HG02840 (cell line): Measurements from ENCODE around the gene TBC1D5.

Source experiments
- ATAC-seq: cut with Tn5 transposase; IDR thresholded peaks from one replicate; pipeline ENCODE4 v1.9.1; 2021; ENCODE audit warnings: mild to moderate bottlenecking, moderate library complexity, moderate number of reproducible peaks; ENCODE audit not compliant: unreplicated experiment, low FRiP score

TBC1D5 gene

GRCh38 chr3:17322106-17322793, 420.2 kb downstream of the TBC1D5 start:
- no peak for ATAC-seq

GRCh38 chr3:17320266-17320665, 422.2 kb downstream of the TBC1D5 start:
- ATAC-seq, result no peak

- no peak for ATAC-seq
These were observed 426.5 kb downstream of the TBC1D5 start for GRCh38 chr3:17315897-17316296.

GRCh38 chr3:17314171-17314570, 428.3 kb downstream of the TBC1D5 start:
- no peak for ATAC-seq

- ATAC-seq, result no peak
These were observed 428.7 kb downstream of the TBC1D5 start for GRCh38 chr3:17313746-17314145.

- ATAC-seq, result no peak
These were observed 431.4 kb downstream of the TBC1D5 start for GRCh38 chr3:17310983-17311382.

- ATAC-seq, result no peak
These were observed 434.5 kb downstream of the TBC1D5 start for GRCh38 chr3:17307887-17308286.

GRCh38 chr3:17307482-17307881, 434.9 kb downstream of the TBC1D5 start:
- no peak for ATAC-seq

GRCh38 chr3:17304969-17305368, 437.5 kb downstream of the TBC1D5 start:
- ATAC-seq, result no peak

GRCh38 chr3:17302774-17303173, 439.7 kb downstream of the TBC1D5 start:
- no peak for ATAC-seq

GRCh38 chr3:17302170-17302569, 440.3 kb downstream of the TBC1D5 start:
- ATAC-seq, result no peak

GRCh38 chr3:17301271-17301670, 441.2 kb downstream of the TBC1D5 start:
- ATAC-seq, result no peak

- ATAC-seq, result no peak
These were observed 442.0 kb downstream of the TBC1D5 start for GRCh38 chr3:17300441-17300840.

- ATAC-seq, result no peak
These were observed 444.4 kb downstream of the TBC1D5 start for GRCh38 chr3:17298038-17298437.

- no peak for ATAC-seq
These were observed 449.9 kb downstream of the TBC1D5 start for GRCh38 chr3:17292556-17292955.

- no peak for ATAC-seq
These were observed 451.5 kb downstream of the TBC1D5 start for GRCh38 chr3:17290894-17291293.

GRCh38 chr3:17288839-17289399, 453.5 kb downstream of the TBC1D5 start:
- no peak for ATAC-seq

- no peak for ATAC-seq
These were observed 455.3 kb downstream of the TBC1D5 start for GRCh38 chr3:17287006-17287689.

- ATAC-seq, result no peak
These were observed 464.4 kb downstream of the TBC1D5 start for GRCh38 chr3:17278006-17278405.

GRCh38 chr3:17266846-17267245, 475.6 kb downstream of the TBC1D5 start:
- ATAC-seq, result no peak

- no peak for ATAC-seq
These were observed 480.6 kb downstream of the TBC1D5 start for GRCh38 chr3:17261627-17262369.
